Stimulated activated CD8-positive, alpha-beta memory T cell treated with anti-CD3 and anti-CD28 coated beads, Interleukin-7, amount 100 ng/mL, for 4 hours (primary cell): ENCODE results near the gene ERMARD.
"Not testable (repeated sequence)": the region's sequence is repeated elsewhere in the genome, so short reads cannot be mapped to it uniquely, and the experiment has no call there.

Experiments
- DNase-seq, 2 donors: peaks; one replicate each; pipeline ENCODE4 v3.0.0-alpha.2; 2020; ENCODE audit warnings: low read depth in 2 of 2

Gene ERMARD

DNA sequence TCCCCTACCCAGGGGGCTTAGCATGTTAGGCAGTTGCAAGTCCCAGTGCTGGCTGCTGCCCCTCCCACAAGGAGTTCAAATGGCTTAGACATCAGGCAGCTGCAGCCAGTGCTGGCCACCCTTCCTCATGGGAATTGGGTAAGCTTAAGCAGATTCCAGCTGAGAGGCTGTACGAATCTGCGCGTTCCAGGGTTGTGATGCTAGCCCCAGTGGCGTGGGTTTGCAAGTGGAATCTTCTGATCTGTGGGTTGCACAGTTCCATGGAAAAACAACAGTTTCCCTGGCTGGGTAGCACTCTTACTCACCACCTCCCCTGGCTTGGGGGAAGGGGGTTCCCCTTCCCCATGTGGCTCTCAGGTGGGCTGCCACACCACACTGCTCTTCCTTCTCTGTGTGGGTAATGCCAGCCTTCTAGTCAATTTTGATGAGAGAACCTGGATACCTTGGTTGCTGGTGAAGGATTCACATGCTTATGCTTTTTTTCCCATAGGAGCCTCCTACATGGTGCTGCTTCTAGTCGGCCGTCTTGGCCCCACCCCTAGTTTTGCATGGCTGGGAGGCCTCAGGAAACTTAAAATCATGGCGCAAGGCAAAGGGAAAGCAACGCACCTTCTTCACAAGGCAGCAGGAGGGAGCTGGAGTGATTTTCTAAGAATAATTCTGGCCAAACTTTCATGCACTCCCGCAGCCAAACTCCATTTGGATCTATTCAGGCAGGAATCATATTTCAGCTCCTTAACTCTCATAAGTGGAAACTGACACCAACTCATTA lies 13.0 kb upstream of the ERMARD start:
- DNase-seq, result no peak

DNA sequence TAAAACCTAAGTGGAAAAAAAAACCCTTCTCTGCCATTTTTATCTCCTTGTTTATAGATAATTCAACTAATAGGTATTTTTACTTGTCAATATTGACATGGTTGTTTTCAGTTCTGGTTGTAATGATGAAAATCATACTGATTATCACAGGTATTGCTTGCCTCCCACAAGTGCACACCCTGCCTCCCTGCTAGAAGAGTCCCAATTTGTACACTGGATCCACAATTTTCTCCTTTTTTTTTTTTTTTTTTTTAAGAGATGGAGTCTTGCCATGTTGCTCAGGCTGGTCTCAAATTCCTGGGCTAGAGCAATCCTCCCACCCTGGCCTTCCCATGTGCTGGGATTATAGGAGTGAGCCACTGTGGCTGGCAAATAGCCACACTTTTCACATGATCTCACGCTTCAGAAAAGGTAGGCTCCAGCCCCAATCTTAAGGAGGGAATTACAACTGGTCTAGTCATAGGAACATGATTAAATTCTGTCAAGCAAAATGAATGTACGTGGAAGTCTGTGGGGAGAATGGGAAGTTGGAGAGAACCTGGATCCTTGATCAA lies 12.4 kb upstream of the ERMARD start:
- DNase-seq, result no peak

DNA sequence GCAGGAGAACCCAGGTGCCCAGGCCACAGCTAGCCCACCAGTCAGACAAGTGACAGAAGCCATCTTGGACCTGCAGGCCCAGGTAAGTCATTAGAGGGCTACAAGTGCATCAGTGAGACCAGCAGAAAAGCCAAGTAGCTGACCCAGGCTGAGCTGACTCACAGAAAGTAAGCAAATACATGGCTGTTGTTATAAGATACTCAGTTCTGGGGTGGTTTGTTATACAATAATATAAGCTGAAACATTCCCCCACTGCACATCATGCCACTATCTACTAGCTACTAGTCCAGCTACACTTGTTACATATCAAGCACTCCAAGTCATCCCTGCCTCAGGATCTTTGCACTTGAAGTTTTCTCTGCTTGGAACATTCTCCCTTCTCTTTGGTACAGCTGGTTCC lies 10.1 kb upstream of the ERMARD start:
- no peak for DNase-seq

DNA sequence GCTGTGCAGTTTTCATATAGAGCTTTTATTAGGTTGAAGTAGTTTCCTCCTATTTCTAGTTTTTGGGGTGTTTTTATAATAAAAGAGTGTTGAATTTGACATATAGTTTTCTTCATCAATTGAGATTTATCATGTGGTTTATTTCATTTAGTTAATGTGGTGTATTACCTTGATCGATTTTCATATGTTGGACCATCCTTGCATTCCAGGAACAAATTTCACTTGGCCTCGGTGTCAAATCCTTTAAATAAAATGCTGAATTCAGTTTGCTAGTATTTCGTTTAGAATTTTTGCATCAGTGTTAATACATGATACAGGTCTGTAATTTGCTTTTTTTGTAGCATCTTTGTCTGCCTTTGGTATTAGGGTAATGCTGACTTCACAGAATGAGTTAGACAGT lies 6.0 kb upstream of the ERMARD start:
- no peak for DNase-seq

DNA sequence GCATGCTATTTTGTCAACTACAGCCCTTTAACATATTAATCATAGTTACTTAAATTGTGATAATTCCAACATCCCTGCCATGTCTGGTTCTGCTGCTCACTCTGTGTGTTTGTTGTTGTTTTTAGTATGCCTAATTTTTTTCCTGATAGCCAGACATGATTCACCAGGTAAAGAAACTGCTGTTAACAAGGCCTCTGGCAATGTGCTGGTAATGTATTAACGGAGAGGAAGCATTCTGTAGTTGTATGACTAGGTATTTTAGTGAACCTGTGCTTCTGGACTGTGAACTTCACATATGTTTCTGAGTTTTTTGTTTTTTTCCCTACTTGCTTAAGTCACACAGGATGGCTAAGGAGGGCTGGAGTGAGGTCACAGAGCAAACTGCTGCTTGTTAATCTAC lies 4.9 kb upstream of the ERMARD start:
- DNase-seq, result no peak

DNA sequence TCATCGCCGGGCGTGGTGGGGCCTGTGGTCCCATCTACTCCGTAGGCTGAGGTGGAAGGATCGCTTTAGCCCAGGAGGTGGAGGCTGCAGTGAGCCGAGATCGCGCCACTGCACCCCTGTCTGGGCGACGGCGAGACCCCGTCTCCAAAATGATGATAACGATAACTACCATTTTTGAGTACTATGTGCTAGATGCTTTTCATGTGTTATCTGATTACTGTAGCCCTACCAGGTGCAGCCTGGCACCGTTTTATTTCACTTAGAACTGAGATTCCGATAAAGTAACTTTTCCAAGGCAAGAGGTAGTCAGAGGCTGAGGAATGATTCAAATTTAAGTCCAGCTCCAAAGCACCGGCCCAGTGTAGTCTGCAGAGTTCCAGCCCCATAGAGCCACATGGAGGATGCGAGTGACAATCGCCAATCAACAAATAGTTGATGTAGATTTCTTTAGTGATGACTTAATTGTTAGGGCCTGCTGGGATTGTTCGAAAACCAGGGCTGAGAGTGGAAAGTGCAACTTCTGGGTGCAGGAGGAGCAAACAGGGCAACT lies 727 bp downstream of the ERMARD start:
- no peak for DNase-seq

DNA sequence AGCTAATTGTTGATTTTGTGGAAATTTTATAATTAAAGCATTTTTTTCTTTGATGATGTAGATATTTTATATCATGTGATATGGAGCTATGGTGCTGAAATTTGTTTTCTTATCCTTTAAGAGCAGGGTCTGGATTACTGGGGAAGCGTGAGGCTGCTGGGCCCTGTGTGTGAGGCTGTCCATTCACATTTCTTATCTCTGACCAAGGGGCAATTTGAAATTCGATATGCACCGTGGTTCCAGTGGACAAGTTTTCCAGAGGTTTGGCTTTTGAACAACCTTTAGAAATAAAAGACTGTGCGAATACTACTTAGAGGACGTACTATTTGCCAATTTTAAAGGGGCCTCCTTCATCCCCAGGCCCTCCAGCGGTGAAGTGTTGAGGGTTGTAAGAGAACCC lies 3.7 kb downstream of the ERMARD start:
- DNase-seq, result no peak

DNA sequence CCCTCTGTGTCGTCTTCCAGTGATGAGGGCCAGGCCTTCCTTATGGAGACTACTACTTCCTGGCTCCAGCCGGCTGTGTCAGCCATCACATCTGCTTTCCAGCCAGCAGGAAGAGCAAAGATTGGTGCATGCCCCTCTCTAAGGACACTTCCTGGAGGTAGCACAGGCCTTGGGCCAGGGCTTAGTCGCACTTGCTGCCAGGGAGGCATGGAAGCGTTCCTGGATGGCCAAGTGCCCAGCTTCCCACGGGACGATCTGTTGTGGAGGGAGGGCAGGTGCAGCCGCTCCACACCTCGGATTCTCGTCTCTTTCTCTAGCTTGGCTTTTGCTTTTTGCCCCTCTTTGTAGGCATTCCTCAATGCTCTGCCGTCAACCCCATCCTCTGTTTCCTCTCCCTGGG lies 11.9 kb downstream of the ERMARD start:
- DNase-seq, result no peak

DNA sequence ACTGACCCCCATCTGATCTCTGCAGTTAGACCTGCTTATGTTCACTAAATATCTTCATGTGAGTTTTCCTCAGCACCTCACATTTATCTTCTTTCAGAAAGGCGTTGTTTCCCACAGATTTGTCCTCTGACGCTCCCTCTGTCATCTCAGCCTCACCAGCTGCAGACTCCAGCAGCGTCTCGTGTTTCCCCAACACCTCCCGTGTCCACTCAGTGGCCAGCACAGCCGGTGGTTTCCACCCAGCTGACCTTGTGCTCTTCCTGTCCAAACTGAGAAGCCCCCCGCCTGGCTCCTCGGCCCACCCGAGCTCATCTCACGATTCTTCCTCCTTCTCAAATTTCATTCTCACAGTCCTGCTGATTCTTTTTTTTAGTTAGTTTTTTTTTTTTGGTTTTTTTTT lies 12.5 kb downstream of the ERMARD start:
- DNase-seq, result no peak

DNA sequence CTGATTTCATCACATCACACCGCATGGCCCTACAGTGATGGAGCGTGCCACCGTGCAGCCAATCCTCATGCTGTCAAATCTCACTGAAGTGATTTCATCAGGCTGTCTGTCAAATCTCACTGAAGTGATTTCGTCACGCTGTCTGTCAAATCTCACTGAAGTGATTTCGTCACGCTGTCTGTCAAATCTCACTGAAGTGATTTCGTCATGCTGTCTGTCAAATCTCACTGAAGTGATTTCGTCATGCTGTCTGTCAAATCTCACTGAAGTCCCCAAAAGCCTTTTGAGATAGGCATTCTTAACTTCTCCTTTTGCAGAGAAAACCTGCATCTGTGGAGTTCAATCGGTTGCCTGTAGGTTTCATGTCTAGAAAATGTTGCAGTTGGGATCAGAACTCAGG lies 14.4 kb downstream of the ERMARD start:
- not testable (repeated sequence) for DNase-seq

DNA sequence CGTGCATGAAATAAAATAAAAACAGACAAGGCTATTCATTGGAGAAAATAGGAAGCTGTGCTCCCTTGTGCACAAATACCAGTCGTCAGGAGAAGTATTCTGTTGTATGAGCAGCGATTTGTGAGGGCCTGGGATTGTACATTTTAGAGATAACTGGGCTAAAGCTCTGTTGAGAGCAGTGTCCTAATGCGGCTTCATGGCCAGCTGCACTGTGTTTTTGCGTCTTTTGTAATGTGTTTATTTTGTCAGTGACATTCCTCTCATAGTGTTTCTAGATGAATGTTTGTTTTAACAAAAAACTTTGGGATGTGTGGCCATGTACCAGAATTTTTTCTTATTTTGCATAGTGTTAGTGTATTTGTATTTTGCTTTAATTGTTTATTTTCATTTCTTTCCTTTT lies 14.8 kb downstream of the ERMARD start:
- no peak for DNase-seq

DNA sequence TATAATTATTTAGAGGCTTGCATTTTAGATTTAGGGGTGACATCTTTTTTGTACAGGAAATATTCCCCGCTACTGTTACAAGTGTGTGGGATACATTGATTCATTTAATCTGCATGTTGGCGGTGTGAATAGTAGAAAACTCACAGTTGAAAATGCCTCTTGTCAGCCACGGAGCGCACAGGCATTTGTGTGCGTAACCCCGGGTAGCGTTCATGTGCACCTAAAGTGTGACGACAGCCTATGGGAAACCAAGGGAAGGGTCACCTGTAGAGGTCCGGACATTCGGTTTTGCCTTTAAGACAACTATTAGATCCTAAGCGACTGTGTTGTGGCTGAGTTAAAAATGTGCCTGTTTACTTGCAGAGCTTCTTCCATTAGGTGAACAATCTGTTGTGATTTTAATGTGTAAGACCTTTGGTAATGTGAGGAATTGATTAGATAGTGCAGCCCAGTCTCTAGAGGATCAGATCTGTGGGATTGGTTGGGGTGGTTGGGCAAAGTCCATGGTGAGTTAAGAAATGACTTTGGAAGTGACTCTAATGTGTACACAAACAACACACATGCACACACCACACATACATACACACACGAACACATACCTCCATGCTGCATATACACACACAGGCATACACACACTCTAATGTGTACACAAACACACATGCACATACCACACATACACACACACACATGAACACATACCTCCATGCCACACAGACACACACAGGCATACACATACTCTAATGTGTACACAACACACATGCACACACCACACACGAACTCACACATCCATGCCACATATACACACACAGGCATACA lies 15.7 kb downstream of the ERMARD start:
- DNase-seq, result no peak

DNA sequence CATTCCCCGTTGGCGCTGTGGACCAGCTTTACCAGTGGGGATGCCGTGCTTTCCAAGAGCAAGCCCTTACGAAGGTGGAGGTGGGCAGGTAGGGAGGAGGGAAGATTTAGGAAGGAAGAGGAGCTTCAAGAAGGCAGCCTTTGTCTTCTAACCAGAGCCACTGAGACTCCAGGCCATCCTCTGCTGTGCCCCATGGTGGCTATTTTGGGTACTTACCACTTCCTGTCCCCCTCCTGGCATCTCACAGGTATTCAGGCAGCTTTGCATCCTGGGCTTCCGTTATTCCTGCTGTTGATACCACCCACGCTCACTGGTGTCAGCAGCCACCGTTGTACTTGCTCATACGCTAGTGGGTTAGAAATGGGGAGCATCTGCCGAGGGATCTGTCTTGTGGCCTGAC lies 22.9 kb downstream of the ERMARD start:
- no peak for DNase-seq

DNA sequence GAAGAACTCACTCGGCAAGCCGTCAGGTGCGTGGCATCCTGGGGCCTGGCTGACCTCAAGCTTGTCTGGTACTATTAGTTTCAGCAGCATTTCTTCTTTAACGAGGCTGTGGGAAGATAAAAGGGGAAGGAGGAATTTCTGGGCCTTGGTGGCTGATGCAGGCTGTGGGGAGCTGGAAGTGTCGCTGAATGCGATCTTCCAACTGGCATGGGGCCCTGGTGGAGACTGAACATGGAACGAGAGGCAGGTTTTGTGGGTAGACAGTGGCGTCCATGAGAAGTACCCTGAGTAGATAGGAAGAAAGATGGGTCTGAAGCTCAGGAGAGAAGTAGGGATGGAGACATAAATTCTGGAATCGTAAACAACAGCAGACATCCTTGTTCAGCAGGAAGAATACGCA lies 23.9 kb downstream of the ERMARD start:
- DNase-seq, result no peak

DNA sequence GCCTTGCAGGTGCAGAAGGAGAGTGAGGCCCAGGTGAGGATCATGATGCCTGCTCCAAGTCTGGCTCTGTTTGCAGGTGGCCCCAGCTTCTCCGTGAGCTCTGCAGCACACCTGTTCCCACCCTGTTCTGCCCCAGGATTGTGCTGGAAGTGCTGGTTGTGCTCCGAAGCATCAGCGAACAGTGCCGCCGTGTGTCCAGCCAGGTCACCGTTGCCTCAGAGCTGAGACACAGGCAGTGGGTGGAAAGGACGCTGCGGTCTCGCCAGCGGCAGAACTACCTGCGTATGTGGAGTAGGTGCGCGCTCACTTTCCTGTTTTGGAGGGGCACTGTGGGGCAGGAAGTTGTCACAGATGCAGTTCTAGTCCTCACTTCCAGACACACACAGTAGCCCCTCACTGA lies 25.0 kb downstream of the ERMARD start:
- DNase-seq, result no peak

DNA sequence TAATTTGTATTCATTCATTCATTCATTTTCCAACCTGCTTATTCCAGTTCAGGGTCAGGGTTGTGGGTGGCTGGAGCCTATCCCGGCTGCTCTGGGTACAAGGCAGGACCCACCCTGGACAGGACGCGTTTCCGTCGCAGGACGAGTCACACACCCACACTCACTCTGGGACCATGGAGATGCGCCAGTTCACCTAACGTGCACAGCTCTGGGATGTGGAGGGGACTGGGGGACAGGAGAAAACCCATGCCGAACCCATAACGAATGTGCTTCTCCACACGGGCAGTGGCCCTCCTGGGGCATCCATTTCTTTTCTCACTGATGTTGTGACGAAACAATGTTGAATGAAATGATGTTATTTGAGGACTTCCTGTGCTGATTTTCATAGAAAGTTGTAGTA lies 26.5 kb downstream of the ERMARD start:
- DNase-seq, result no peak

DNA sequence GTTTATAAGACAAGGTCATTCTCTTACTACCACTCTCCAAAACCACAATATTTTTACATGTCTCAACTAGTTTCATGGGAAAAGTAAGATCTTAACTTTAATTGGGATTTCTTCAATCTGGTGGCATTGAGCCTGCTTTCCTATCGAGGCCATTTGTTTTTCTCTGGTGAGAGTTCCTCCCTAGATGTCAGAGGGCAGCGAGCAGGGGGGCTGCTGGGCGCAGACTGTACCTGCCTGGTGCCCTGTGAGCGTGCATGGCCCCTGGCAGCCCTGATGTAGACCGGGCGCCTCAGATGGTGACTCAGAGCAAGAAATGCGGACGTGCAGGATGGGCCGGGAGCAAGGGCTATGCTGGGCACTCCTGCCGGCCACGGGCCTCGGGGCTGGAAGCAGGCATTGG lies 27.2 kb downstream of the ERMARD start:
- no peak for DNase-seq

DNA sequence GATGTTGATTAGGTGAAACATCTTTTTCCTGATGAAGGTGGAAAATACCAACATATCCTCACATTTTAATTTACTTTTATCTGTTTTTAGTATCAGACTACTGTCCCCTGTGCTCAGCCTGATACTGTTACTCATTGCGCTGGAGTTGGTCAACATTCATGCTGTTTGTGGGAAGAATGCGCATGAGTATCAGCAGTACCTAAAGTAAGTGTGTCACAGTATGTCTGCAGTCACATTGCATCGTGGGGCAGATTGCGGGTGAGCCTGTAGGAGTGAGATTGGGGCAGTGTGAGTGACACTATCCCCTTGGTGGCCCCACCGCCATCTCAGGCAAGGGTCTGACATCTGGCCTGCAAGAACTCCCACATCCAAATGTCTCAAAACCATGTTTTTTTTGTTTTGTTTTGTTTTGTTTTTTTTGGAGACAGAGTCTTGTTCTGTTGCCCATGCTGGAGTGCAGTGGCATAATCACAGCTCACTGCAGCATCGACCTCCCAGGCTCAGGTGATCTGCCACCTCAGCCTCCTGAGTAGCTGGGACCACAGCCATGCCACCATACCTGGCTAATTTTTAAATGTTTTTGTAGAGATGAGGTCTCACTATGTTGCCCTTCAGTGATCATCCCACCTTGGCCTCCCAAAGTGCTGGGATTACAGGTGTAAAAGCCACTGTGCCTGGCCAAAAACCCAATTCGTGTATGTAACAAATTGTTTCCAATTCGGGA lies 27.8 kb downstream of the ERMARD start:
- DNase-seq, result no peak

DNA sequence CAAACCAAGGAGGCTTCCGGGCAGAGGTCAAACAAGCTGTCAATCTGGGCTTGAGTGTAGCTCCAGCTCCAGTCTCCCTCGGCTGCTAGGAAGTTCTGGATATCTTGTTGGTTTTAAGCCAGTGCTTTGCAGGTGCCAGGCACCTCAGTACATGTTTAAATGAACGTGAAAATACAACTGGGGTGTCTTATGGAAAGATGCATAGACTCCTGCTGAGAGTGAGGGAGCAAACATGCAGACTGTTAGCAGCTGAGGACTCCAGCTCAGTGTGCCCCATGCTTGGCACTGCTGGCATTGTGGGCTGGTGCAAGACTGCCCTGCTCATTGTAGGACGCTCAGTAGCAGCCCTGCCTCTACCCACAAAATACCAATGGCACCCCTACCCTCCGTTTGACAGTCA lies 28.5 kb downstream of the ERMARD start:
- DNase-seq, result no peak

DNA sequence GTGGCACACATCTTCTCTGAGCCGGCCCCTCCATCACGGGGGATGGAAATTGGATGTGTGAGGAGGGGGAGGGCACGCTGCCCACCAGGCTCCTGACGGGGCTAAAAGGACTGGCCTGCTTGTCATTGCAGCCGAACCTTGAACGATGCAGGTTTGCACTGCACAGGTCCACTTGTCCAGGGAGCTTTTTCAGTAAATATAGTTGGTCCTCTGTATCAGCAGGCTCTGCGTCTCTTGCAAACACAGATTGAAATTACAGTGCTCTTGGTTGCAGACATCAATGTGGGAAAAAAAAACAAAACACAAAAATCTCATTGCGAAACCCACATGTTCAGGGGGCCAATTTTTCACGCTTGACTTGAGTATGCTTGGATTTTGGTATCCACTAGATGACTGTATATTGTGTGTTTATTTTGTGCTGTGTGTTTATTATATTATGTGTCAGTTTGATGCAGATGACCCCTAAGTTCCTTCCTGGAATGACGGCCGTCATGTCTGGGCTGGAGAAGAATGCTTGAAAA lies 29.2 kb downstream of the ERMARD start:
- DNase-seq, result no peak

DNA sequence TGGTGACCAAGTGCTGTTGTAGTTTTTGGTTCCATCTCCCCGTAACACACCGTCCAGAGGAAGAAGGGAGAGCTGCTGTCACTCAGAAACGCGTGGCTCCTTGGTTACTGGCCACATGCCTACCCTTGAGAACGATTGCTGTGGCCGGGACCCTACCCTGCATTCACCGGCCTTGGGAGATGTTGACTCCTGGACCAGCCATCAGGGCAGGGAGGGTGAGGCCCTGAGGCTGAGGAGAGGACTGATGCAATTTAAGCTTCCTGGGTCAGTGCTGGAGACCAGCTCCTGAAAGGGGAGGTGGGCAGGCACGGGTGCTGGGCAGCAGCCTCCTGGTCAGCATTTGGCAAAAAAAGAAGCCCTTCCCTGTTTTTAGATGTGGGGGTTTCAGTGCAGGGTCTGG lies 31.5 kb downstream of the ERMARD start:
- no peak for DNase-seq

DNA sequence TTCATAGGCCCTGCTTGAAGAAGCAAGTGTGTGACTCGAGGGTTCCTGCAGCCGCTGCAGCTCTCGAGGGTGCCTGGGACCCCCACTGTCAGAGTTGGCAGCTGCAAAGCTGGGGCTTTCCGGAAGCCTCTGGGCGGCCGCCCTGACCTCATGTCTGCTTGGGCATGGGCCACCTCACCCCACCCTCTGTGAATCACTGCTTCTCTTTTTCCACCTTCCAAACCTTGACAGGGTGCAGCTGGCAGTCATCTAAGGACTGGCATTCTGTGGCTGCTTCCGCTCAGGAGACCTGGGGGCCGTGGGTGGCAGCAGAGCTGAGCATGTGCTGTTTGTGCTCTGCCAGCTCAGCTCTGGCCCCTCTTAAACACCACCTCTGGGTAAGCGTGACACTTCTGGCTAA lies 32.0 kb downstream of the ERMARD start:
- no peak for DNase-seq
